SK-N-SH (cell line): ENCODE data around the gene TSHZ2.

Experiments used
- NFIC ChIP-seq: IDR thresholded peaks from 2 replicates; pipeline ENCODE4 v1.4.0; 2012; ENCODE audit warnings: borderline replicate concordance
- POLR2AphosphoS5 ChIP-seq: IDR thresholded peaks from 2 replicates; pipeline ENCODE4 v1.6.1; 2012; ENCODE audit warnings: low read depth, low read length
- RAD21 ChIP-seq: IDR thresholded peaks from 2 replicates; pipeline ENCODE4 v1.6.1; 2012; ENCODE audit warnings: mild to moderate bottlenecking, low read length
- RFX5 ChIP-seq: IDR thresholded peaks from 2 replicates; pipeline ENCODE4 v1.6.1; 2012; ENCODE audit warnings: mild to moderate bottlenecking, improper control_type of control experiment, low read length
- TF ChIP-seq, protein P1 (sequence below): fragments of 200-600 bp; sonication (generic); IDR thresholded peaks from 2 replicates; pipeline ENCODE4 v1.6.1; 2017; ENCODE audit warnings: antibody characterized with exemption, mild to moderate bottlenecking, moderate library complexity
- TF ChIP-seq, protein P2 (sequence below): IDR thresholded peaks from 2 replicates; pipeline ENCODE4 v1.4.0; 2012; ENCODE audit warnings: low read depth

DNA sequence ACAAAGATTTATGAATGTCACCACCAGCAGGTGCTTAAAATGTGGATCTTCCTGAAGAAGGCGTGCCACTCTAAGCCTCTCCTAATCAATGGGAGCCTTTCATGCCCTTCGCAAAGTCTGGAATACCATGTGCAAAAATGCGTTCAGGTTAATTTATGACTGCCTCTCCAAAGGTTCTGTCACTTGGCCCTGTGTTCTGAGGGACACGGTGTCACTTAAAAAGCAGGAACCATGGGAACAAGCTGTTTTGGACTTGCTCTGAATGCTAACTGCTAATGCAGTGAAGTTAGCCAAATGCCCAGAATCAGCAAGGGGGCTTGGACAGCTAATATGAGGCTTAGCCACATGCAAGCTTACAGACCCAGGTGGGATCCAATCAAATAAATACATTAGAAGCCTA, 250.3 kb downstream of the TSHZ2 start:
- TF ChIP-seq NFIC (no peak), RFX5 (no peak), POLR2AphosphoS5 (no peak), RAD21 (no peak)
- TF ChIP-seq, protein P1, sequence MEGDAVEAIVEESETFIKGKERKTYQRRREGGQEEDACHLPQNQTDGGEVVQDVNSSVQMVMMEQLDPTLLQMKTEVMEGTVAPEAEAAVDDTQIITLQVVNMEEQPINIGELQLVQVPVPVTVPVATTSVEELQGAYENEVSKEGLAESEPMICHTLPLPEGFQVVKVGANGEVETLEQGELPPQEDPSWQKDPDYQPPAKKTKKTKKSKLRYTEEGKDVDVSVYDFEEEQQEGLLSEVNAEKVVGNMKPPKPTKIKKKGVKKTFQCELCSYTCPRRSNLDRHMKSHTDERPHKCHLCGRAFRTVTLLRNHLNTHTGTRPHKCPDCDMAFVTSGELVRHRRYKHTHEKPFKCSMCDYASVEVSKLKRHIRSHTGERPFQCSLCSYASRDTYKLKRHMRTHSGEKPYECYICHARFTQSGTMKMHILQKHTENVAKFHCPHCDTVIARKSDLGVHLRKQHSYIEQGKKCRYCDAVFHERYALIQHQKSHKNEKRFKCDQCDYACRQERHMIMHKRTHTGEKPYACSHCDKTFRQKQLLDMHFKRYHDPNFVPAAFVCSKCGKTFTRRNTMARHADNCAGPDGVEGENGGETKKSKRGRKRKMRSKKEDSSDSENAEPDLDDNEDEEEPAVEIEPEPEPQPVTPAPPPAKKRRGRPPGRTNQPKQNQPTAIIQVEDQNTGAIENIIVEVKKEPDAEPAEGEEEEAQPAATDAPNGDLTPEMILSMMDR, result no peak
- TF ChIP-seq, protein P2, sequence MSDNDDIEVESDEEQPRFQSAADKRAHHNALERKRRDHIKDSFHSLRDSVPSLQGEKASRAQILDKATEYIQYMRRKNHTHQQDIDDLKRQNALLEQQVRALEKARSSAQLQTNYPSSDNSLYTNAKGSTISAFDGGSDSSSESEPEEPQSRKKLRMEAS, result no peak
